Stimulated activated CD4-positive, alpha-beta T cell treated with anti-CD3 and anti-CD28 coated beads, Interleukin-12 subunit alpha, Interleukin-12 subunit beta, amount 100 ng/mL, for 24 hours (primary cell): ENCODE data around the gene IPPK.
A peak's percentile ranks its signal among the peaks of the same experiment; 100 is the strongest.

Experiments
- DNase-seq, 2 experiments: peaks; one replicate each; pipeline ENCODE4 v3.0.0-alpha.2; 2020; ENCODE audit warnings: low read depth in 2 of 2

IPPK gene

GRCh38 chr9:92669890-92670708 is at the start of gene IPPK:
Gene IPPK, minus strand, starts transcription at chr9:92670131. Its CDS starts 143 bp downstream, at chr9:92669988.
- peak; percentile 96 to 97 for DNase-seq

DNA sequence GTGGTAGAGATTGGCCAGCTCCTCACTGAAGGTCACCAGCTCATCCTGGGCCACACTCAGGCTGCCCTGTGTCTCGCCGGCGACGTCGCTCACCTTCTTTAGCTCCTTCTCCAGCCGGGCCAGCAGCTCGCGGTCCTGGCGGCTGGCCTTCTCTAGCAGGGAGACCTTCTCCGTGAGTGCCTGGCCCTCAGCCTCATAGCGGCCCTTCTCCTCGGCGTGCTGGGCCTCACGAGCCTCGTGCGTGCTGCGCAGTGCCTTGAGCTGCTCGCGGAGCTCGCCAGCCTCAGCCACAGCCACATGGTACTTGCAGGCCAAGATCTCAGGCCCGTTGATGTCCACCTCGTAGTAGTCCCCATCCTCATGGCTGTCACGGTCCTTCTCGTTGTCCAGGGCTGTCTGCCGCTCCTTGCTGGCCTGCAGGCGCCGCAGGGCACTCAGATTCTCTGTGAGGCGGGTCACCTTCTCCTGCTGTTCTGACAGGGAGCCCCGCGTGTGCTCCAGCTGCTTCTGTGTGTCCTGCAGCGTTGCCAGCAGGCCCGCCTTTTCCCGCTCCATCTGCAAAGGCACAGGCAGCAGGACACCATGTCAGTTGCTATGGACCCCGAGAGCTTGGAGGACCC is 49.2 kb upstream of the IPPK start:
- no peak for DNase-seq

GRCh38 chr9:92718086-92719001 is 48.4 kb upstream of the IPPK start:
- no peak for DNase-seq

DNA sequence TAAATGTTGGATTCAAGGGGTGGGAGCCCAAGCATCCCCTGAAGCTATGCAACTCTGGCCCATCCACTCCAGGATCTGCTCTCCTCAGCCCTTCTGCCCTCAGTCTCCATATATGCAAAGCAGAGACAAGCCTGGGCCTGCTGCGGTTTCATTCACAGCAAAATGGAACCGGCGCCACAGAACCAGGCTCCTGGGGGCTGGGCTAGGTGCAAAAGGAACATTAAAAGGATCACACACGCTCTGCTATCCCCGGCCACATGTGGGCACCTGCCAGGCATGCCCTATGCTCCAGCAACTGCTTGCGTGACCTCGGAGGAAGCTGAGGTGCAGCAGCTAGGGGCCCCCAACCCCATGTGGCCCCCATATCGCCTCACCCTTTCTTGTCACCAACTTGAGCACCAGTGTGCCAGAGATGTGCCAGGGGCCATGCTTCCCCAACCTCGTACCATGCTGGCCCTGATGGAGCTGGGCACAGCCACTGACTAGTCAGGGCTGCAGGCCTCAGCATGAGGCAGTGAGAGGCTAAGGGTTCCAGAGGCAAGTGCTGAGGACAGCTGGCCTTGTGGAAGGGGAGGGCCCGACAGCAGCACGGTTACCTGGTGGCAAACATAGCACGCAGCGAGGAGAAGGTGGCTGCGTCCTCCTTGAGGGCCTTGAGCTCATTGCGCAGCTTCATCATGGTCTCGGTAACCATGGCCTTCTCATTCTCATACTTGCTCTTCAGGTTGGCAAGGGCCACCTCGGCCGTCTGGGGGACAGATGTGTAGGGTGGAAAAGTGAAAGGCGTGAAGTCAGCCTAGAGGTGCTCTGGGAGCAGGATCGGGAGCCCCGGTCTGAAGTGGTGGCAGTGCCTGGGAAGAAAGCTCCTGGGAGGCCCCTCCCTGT is 47.5 kb upstream of the IPPK start:
- no peak for DNase-seq

DNA sequence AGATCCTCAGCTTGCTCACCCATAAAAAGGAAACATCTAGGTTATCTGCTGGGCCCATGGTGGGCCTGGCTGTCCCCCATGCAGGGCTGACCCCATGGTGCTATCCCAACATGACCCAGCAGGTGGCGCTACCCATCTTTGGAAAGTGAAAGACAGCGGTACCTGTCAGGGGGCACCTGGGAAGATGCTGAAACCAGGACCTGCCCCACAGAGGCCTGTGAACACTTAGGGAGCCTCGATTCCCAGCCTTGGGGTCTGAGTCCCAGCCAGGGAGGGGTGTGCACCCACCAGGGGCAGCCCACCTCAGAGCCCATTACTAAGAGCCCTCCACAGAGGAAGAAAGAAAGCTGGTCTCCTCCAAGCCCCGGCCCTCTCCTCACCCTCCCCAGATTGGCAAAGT is 46.6 kb upstream of the IPPK start:
- DNase-seq = peak; percentile 52 to 80

DNA sequence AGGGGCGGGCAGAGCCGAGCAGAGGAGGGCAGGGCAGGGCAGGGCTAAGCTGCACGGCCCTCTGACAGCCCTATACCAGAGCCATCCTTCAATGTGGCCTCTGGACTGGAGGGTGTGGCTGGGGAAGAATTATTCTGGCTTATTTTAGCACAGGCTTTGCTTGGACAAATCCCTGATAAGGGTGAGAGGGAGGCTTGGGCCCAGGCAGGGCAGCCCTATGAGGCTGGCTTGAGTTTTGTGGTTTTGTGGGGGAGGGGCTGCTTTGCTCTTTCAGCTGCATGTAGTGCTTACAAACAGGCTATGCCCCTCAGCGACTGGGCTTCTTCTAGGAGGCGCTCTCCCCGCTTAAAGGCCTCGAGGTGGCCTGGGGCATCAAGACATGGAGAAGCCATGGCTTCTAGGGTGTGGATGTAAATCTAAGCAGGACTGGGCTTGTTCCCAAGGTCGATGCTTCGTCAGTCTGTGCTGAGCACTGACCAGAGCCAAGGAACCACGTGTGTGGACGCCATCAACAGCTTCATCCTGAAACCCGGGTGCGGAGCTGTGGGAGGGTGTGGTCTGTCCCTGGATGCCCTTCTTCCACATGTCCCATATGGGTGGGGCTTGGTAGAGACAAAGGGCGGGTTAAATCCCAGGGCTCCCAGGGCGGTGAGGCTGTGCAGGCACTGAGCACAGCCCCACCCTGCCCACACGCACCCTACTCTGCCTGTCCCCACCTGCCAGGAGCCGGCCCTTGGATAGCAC is 45.7 kb upstream of the IPPK start:
- DNase-seq = no peak

GRCh38 chr9:92714787-92715487 is 45.0 kb upstream of the IPPK start:
- no peak for DNase-seq

- no peak for DNase-seq
Observed at GRCh38 chr9:92714016-92714415, 44.1 kb upstream of the IPPK start.

DNA sequence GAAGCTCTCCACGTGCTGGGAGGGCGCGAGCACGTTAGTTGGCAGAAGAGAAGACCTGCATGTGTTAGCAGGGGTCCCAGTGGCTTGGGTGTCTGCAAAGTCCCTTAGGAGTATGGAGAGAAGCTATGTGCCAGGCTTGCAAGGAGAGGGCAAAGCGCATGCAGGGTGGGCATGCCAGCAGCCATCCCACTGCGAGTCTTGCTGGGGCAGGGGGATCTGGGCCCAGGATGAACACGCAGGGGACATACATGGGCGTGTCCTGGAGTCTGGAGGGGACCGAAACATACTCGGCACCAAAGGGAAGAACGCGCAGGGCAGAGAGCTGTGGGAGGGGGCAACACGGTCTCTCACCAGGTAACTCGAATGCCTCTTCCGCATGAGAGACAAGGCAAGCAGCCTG is 43.6 kb upstream of the IPPK start:
- no peak for DNase-seq

GRCh38 chr9:92712767-92713166 is 42.8 kb upstream of the IPPK start:
- no peak for DNase-seq

- no peak for DNase-seq
Observed at GRCh38 chr9:92711844-92712243, 41.9 kb upstream of the IPPK start.

- DNase-seq = no peak
Observed at GRCh38 chr9:92711146-92711545, 41.2 kb upstream of the IPPK start.

DNA sequence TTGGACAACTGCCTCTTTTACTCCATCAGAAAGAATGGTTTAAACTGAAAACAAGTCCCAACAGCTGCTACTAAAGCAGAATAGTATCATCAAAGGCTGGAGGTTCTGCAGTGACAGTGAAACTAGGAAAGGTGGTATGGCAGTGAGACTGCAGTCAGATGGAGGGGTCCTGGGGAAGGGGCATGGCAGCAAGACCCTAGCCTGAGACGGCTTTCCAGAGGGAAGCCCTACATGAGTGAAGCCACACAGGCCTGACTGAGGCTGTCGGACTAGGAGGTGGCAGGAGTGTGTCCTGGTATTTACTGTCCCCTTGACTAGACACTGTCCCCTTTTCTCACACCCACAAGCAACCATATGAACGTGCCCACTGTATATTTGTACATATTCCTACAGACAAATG is 40.4 kb upstream of the IPPK start:
- DNase-seq = no peak

DNA sequence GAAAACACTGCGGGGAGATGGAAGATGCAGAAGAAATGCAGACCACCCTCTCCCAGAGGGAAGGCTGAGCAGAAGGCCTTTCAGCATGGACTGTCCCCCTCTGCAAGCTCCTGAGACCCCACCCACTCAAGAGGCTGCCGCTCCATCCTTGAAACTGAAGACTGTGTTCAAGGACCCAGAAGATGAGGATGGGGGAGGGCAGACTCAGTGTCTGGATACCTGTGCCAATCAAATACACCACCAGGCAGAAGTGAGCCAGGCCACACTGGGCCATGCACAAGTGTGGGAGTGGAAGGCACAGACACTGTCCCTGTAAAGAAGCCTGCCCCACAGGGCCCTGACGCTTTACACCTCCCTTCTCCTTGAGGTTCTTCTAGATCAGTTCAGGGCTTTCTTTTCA is 40.0 kb upstream of the IPPK start:
- no peak for DNase-seq

- DNase-seq = no peak
Observed at GRCh38 chr9:92709240-92709639, 39.3 kb upstream of the IPPK start.

DNA sequence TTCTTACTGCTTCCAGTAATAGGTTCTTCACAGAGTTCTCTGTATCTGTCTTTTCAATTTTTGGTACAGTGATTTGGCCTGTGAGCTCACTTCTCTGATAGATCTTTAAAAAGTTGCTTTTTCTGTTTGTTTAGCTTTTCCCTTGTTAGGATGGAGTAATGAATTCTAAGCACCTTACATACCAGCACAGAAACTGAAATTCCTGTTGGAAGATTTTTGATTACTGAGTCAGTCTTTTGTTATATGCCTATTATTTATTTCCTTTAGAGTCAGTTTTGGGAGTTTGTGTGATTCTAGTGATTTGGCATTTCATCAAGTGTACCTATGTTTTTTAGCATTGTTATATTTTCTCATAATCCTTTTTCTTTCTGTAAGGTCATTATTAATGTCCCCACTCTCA is 37.6 kb upstream of the IPPK start:
- DNase-seq = no peak

DNA sequence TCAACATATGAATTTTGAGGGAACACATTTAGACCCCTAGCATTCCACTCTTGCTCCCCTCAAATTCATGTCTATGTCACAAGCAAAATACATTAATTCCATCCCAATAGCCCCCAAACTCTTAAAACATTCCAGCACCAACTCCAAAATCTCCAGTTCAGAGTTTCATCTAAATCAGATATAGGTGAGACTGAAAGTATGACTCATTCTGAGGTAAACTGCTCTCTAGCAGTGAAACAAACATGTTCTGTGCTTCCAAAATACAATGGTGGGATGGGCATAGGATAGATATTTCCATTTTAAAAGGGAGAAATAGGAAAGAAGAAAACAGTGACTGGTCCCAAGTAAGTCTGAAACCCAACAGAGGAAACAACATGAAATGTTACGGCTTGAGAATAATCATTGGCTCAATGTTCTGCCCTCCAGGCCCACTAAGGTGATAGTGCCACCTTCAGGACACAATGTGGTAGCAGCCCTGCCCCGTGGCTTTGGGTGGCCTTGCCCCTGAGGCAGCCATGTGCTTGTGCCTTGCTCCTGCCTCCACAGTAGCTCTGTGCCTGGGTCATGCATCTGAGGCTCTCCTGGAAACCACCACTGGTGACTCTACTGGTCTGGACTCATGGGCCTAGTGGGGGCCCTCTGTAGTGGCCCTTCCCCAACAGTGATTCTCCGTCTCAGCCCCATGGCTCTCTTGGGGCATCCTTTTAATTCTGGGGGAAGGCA is 36.4 kb upstream of the IPPK start:
- DNase-seq = no peak

DNA sequence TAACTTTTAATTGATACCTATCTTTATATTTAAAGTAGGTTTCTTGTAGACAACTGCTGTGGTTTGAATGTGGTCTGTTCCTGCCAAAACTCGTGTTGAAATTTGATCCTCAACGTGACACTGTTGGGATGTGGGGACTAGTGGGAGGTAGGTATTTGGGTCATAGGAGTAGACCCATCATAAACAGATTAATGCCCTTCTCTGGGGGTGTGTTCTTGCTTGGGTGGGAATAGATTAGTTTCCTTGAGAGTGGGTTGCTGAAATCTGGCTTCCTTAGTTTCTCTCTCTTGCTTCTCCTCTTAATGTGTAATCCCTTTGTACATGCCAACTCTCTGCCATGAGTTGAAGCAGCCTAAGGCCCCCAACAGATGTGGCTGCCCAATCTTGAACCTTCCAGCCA is 34.6 kb upstream of the IPPK start:
- no peak for DNase-seq

GRCh38 chr9:92696619-92697018 is 26.7 kb upstream of the IPPK start:
- no peak for DNase-seq
